OCI-LY1 (cell line): Measurements from ENCODE around the gene ZFP42.

Experiments
- H2AFZ ChIP-seq: fragments of 200-600 bp; sonication (generic), shearing (Covaris generic); 2 replicates; pipeline ENCODE4 v1.6.0; 2014; ENCODE audit warnings: antibody characterized with exemption, mild to moderate bottlenecking, low read length
- H3F3A ChIP-seq: fragments of 200-600 bp; sonication (generic), shearing (Covaris generic); 2 replicates; pipeline ENCODE4 v1.6.0; 2014; ENCODE audit warnings: mild to moderate bottlenecking, antibody characterized with exemption, low read length, moderate library complexity; ENCODE audit not compliant: insufficient read depth
- H3K27ac ChIP-seq: fragments of 200-600 bp; sonication (generic); 2 replicates; pipeline ENCODE4 v1.5.1; 2014; ENCODE audit warnings: low read length, mixed run types, mild to moderate bottlenecking, low read depth; ENCODE audit not compliant: poor library complexity, severe bottlenecking
- H3K27me3 ChIP-seq: fragments of 200-600 bp; sonication (generic); 2 replicates; pipeline ENCODE4 v1.6.0; 2014; ENCODE audit warnings: antibody characterized with exemption, mild to moderate bottlenecking, low read length, moderate library complexity; ENCODE audit not compliant: insufficient read depth
- H3K36me3 ChIP-seq: fragments of 200-600 bp; sonication (generic); 2 replicates; pipeline ENCODE4 v1.6.1; 2014; ENCODE audit warnings: mild to moderate bottlenecking, antibody characterized with exemption, low read length, moderate library complexity, mixed read lengths; ENCODE audit not compliant: insufficient read depth
- H3K4me1 ChIP-seq: fragments of 200-600 bp; sonication (generic); 2 replicates; pipeline ENCODE4 v1.5.1; 2014; ENCODE audit warnings: mild to moderate bottlenecking, low read length, moderate library complexity; ENCODE audit not compliant: insufficient read depth, severe bottlenecking
- H3K4me2 ChIP-seq: fragments of 200-600 bp; sonication (generic), shearing (Covaris generic); 2 replicates; pipeline ENCODE4 v1.6.1; 2014; ENCODE audit warnings: low read length
- H3K4me3 ChIP-seq: fragments of 200-600 bp; sonication (generic); 2 replicates; pipeline ENCODE4 v1.5.1; 2014; ENCODE audit warnings: low read length, low read depth, mild to moderate bottlenecking, mixed read lengths; ENCODE audit not compliant: poor library complexity, severe bottlenecking
- H3K79me2 ChIP-seq: fragments of 200-600 bp; shearing (Covaris generic); 2 replicates; pipeline ENCODE4 v1.6.1; 2016; ENCODE audit warnings: mixed run types, low read length, mixed read lengths; ENCODE audit not compliant: insufficient read depth
- H3K9ac ChIP-seq: fragments of 200-600 bp; sonication (generic), shearing (Covaris generic); 2 replicates; pipeline ENCODE4 v1.6.1; 2014; ENCODE audit warnings: mild to moderate bottlenecking, low read length, mixed read lengths
- H3K9me2 ChIP-seq: fragments of 200-600 bp; sonication (generic), shearing (Covaris generic); 2 replicates; pipeline ENCODE4 v1.6.1; 2014; ENCODE audit warnings: low read depth, mild to moderate bottlenecking, low read length, mixed read lengths
- H3K9me3 ChIP-seq: fragments of 200-600 bp; shearing (Covaris generic); 2 replicates; pipeline ENCODE4 v1.6.1; 2014; ENCODE audit warnings: low read length, mixed read lengths
- H4K20me1 ChIP-seq: fragments of 200-600 bp; sonication (generic), shearing (Covaris generic); 2 replicates; pipeline ENCODE4 v1.6.0; 2016; ENCODE audit warnings: mild to moderate bottlenecking, low read length; ENCODE audit not compliant: insufficient read depth
- EZH2 ChIP-seq: fragments of 200-600 bp; sonication (generic), shearing (Covaris generic); IDR thresholded peaks from 2 replicates; pipeline ENCODE4 v1.8.0; 2017; ENCODE audit warnings: borderline replicate concordance, mixed run types, mild to moderate bottlenecking, antibody characterized with exemption, low read length, moderate library complexity, mixed read lengths
- TF ChIP-seq, protein P1 (sequence below): fragments of 200-600 bp; sonication (generic), shearing (Covaris generic); IDR thresholded peaks from 2 replicates; pipeline ENCODE4 v1.5.1; 2017; ENCODE audit warnings: mild to moderate bottlenecking, antibody characterized with exemption, low read length, moderate library complexity, mixed read lengths

ZFP42 gene

DNA sequence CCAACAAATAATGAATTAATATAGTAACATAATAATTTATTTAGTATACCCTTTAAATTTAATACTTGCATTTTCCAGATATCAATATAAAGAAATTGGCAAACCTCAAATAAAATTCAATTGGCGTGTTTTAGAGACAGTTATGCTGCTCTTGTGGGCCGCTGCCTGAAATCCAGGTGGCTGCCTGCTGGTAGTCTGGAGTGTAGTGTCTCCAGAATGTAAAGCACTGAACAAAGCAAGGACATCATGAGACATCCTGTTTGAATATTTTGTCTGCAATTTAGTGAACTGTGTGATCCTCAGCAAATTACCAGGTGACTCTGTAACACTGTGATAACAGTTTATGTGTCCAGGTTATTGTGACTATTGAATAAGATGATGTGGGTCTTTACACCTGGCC lies 29.9 kb downstream of the ZFP42 start:
- H3K4me2 ChIP-seq, result no peak overlapping the region
- H3F3A ChIP-seq, result no peaks in the 10 kb centered on the region
- H3K4me3 ChIP-seq, result no peak overlapping the region
- no peaks in the 10 kb centered on the region for H3K9me2 ChIP-seq
- no peak overlapping the region for H3K9ac ChIP-seq
- H3K9me3 ChIP-seq, result no peaks in the 10 kb centered on the region
- H3K79me2 ChIP-seq, result no peaks in the 10 kb centered on the region
- no peak overlapping the region for H2AFZ ChIP-seq
- H3K4me1 ChIP-seq, result no peaks in the 10 kb centered on the region
- H3K27ac ChIP-seq, result no peak overlapping the region
- no peaks in the 10 kb centered on the region; the same call in 1 of the 2 replicates for H3K27me3 ChIP-seq
- no peaks in the 10 kb centered on the region for H3K36me3 ChIP-seq
- H4K20me1 ChIP-seq, result no peaks in the 10 kb centered on the region
- TF ChIP-seq, protein P1, sequence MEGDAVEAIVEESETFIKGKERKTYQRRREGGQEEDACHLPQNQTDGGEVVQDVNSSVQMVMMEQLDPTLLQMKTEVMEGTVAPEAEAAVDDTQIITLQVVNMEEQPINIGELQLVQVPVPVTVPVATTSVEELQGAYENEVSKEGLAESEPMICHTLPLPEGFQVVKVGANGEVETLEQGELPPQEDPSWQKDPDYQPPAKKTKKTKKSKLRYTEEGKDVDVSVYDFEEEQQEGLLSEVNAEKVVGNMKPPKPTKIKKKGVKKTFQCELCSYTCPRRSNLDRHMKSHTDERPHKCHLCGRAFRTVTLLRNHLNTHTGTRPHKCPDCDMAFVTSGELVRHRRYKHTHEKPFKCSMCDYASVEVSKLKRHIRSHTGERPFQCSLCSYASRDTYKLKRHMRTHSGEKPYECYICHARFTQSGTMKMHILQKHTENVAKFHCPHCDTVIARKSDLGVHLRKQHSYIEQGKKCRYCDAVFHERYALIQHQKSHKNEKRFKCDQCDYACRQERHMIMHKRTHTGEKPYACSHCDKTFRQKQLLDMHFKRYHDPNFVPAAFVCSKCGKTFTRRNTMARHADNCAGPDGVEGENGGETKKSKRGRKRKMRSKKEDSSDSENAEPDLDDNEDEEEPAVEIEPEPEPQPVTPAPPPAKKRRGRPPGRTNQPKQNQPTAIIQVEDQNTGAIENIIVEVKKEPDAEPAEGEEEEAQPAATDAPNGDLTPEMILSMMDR, result no peak
- TF ChIP-seq EZH2, result no peak

DNA sequence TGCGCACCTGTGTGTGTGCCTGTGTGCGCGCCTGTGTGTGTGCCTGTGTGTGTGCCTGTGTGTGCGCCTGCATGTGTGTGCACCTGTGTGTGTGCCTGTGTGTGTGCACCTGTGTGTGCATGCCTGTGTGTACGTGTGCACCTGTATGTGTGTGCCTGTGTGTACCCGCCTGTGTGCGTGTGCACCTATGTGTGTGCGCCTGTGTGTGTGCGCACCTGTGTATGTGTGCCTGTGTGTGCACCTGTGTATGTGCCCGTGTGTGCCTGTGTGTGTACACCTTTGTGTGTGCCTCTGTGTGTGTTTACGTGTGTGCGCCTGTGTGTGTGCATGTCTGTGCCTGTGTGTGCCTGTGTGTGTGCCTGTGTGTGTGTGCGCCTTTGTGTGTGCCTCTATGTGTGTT lies 33.5 kb downstream of the ZFP42 start:
- Histone ChIP-seq H3K4me1 (no peaks in the 10 kb centered on the region), H3K27me3 (no peaks in the 10 kb centered on the region), H2AFZ (no peak overlapping the region), H3F3A (no peaks in the 10 kb centered on the region), H3K9ac (no peak overlapping the region), H3K27ac (no peak overlapping the region), H3K79me2 (no peaks in the 10 kb centered on the region), H3K4me2 (no peak overlapping the region), H4K20me1 (no peaks in the 10 kb centered on the region), H3K9me3 (no peaks in the 10 kb centered on the region), H3K36me3 (no peaks in the 10 kb centered on the region), H3K9me2 (no peaks in the 10 kb centered on the region), H3K4me3 (no peak overlapping the region)
- no peak for TF ChIP-seq EZH2
- TF ChIP-seq, protein P1, result no peak

DNA sequence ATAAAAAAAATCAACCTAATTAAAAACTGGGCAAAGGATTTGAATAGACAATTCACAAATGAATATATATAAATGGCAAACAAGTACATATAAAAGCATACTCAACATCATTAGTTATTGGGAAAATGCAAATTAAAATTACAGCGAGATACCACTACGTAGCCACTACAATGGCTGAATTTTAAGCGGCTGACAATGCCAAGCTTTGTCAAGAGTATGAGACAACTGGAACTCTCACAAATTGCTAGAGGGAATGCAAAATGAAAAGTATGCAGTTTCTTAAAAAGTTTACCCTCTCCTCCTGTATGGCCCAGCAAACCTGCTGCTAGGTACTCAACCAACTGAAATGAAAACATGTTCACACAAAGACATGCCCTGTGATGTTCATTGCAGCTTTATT lies 34.8 kb downstream of the ZFP42 start:
- H3K27ac ChIP-seq, result no peak overlapping the region
- no peaks in the 10 kb centered on the region for H4K20me1 ChIP-seq
- no peaks in the 10 kb centered on the region for H3K79me2 ChIP-seq
- H3K36me3 ChIP-seq, result no peaks in the 10 kb centered on the region
- TF ChIP-seq EZH2, result no peak
- TF ChIP-seq, protein P1, result no peak
- no peaks in the 10 kb centered on the region for H3K9me2 ChIP-seq
- H2AFZ ChIP-seq, result no peak overlapping the region
- no peaks in the 10 kb centered on the region for H3K4me1 ChIP-seq
- H3K9me3 ChIP-seq, result no peaks in the 10 kb centered on the region
- H3K4me2 ChIP-seq, result no peak overlapping the region
- H3F3A ChIP-seq, result no peaks in the 10 kb centered on the region
- H3K9ac ChIP-seq, result no peak overlapping the region
- H3K27me3 ChIP-seq, result no peaks in the 10 kb centered on the region
- H3K4me3 ChIP-seq, result no peak overlapping the region
